GM10248 (cell line): ENCODE data around the gene PANK4.
A peak's percentile ranks its signal among the peaks of the same experiment; 100 is the strongest.

Experiments
- CTCF ChIA-PET: fragments of 300-600 bp; sonication (Branson Sonifier 250); formaldehyde crosslinking; extraction: SDS; loops from one replicate; lab custom pipeline; 2021; ENCODE audit warnings: antibody characterized with exemption; lab: Yijun Ruan, JAX
- POLR2A ChIA-PET: fragments of 350-650 bp; sonication (Branson Sonifier 250); formaldehyde crosslinking; extraction: SDS; loops from one replicate; lab custom pipeline; 2020; ENCODE audit warnings: antibody characterized with exemption; lab: Yijun Ruan, JAX
- DNase-seq: peaks from one replicate; pipeline ENCODE4 v3.0.0; 2012; ENCODE audit errors: extremely low spot score
- CTCF ChIP-seq: IDR thresholded peaks from 2 replicates; pipeline ENCODE4 v1.5.1; 2012; ENCODE audit warnings: mild to moderate bottlenecking, low read depth; ENCODE audit errors: extremely low read depth, missing control alignments, control extremely low read depth

The PANK4 gene

GRCh38 chr1:2529784-2530512 is 3.6 kb upstream of the PANK4 start, which contains the start of gene HES5:
Gene HES5, minus strand, starts transcription at chr1:2530263. Its CDS starts 99 bp downstream, at chr1:2530164.
- ChIA-PET POLR2A (no interaction called here), CTCF (interaction anchor here (1.1 to 1.8 kb wide), 3 partner anchors 10 to 96 kb away, joined by 3 to 9 read pairs (median 6); no protein-coding TSS in a partner anchor)
- no peak for DNase-seq
- TF ChIP-seq CTCF: no peak

GRCh38 chr1:2528966-2529783 is 2.8 kb upstream of the PANK4 start:
- peak; percentile 36 for TF ChIP-seq CTCF
- CTCF ChIA-PET: interaction anchor here (1.6 to 1.8 kb wide), 2 partner anchors 10 to 18 kb away, joined by 6 to 9 read pairs; no protein-coding TSS in a partner anchor
- POLR2A ChIA-PET: no interaction called here
- DNase-seq: no peak

- ChIA-PET POLR2A (no interaction called here), CTCF (interaction anchor here (1.6 to 1.8 kb wide), 2 partner anchors 11 to 18 kb away, joined by 6 to 9 read pairs; no protein-coding TSS in a partner anchor)
- no peak for TF ChIP-seq CTCF
- no peak for DNase-seq
Observed at GRCh38 chr1:2528611-2528965, 2.2 kb upstream of the PANK4 start.

- CTCF ChIA-PET: no interaction called here
- no peak for DNase-seq
- no peak for TF ChIP-seq CTCF
- POLR2A ChIA-PET: no interaction called here
Observed at GRCh38 chr1:2528016-2528415, 1.6 kb upstream of the PANK4 start.

GRCh38 chr1:2527556-2527860 is 1.1 kb upstream of the PANK4 start:
- no peak for TF ChIP-seq CTCF
- no peak for DNase-seq
- POLR2A ChIA-PET: interaction anchor here (1.6 kb wide), 1 partner anchor 20 kb away, joined by 6 read pairs; no protein-coding TSS in a partner anchor
- CTCF ChIA-PET: interaction anchor here (4.0 kb wide), 1 partner anchor 20 kb away, joined by 27 read pairs; no protein-coding TSS in a partner anchor

- POLR2A ChIA-PET: interaction anchor here (0.6 to 1.6 kb wide), 3 partner anchors 19 to 811 kb away, joined by 4 to 6 read pairs (median 4); no protein-coding TSS in a partner anchor
- CTCF ChIA-PET: interaction anchor here (1.0 to 4.0 kb wide), 4 partner anchors 14 to 112 kb away, joined by 3 to 27 read pairs (median 8); no protein-coding TSS in a partner anchor
- DNase-seq: peak; percentile 71
- no peak for TF ChIP-seq CTCF
Observed at GRCh38 chr1:2526824-2527555, 594 bp upstream of the PANK4 start.
